Measurements from ENCODE around the gene SRD5A3.
"Not testable (repeated sequence)": the region's sequence is repeated elsewhere in the genome, so short reads cannot be mapped to it uniquely, and the experiment has no call there.

Gene SRD5A3

DNA sequence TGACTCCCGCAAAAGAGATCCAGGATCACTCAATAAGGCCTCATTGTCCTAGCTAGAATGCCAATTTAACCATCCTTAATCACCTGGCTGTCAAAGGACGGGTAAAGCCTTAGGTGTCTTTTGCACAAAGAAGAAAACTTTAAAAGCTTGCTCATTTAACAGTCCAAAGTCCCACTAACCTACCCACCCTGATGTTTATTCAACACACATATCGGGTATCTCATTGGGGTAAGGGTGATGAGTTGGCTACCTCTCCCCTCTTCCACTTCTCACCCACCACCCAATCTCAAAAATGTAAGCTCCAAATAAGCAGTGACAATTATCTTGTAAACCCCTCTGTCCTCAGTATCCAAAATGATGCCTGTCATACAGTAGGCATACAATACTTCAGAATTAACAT lies 988 bp upstream of the SRD5A3 start:
- no peak for DNase-seq (ENCODE audit: low read depth)
- H3K4me3 ChIP-seq (replicated peaks; ENCODE audit: low read depth, low read length), result no peak overlapping the region
- TF ChIP-seq, protein P1, sequence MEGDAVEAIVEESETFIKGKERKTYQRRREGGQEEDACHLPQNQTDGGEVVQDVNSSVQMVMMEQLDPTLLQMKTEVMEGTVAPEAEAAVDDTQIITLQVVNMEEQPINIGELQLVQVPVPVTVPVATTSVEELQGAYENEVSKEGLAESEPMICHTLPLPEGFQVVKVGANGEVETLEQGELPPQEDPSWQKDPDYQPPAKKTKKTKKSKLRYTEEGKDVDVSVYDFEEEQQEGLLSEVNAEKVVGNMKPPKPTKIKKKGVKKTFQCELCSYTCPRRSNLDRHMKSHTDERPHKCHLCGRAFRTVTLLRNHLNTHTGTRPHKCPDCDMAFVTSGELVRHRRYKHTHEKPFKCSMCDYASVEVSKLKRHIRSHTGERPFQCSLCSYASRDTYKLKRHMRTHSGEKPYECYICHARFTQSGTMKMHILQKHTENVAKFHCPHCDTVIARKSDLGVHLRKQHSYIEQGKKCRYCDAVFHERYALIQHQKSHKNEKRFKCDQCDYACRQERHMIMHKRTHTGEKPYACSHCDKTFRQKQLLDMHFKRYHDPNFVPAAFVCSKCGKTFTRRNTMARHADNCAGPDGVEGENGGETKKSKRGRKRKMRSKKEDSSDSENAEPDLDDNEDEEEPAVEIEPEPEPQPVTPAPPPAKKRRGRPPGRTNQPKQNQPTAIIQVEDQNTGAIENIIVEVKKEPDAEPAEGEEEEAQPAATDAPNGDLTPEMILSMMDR (IDR thresholded peaks at IDR 0.05; ENCODE audit: low read length, missing control alignments), result no peak

DNA sequence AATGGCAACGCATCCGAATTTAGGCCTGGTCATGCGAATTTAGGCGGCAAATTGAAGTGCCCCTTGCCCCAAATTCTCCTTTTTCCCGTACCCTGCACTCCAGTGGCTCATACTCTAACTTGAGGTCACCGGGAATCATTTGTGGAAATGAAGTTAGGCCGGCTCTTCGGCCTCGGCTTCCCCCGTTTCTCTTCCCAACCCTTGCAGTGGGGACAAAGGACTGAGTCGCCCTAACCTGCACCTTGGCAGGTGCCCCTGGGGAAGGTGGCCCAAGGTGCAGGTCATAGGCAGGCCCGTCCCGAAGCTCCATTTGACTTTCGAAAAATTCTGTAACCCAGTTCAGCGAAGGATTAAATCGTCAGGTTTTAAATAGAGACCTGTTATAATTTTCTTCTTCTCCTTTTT lies 811 bp downstream of the SRD5A3 start:
- TF ChIP-seq, protein P1 (IDR thresholded peaks at IDR 0.05; ENCODE audit: low read length, missing control alignments), result no peak
- peak overlapping the region; percentile 69 for H3K4me3 ChIP-seq (replicated peaks; ENCODE audit: low read depth, low read length)
- no peak for DNase-seq (ENCODE audit: low read depth)

DNA sequence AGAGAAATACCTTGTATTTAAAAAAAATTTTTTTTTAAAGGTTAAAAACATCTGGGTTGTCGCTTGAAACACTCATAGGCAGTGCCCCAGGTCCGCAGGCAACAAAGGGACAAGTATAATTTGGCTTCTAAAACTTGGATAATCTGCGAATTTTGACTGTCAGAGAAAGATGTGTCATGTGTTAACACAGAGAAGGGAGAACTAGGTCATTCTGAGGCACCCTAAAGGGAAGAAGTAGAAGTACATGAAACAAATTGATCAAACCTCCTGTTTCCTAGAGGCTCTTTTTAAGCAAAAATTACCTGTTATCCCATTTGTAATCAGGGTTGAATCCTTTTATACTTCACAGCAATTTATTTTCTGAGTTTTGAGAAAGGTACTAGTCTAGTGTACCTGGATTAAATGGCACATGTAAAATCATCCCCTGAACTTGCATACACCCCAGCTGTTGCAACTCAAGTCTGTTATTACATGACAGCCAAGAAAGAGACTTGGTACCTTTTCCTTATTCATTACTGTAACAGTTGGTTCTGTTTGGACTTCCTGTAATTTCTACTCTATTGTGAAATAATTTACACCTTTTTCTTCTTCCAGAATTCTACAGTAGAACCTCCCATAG lies 1.7 kb downstream of the SRD5A3 start:
- H3K4me3 ChIP-seq (replicated peaks; ENCODE audit: low read depth, low read length), result no peak overlapping the region
- TF ChIP-seq, protein P1 (IDR thresholded peaks at IDR 0.05; ENCODE audit: low read length, missing control alignments), result no peak
- DNase-seq (ENCODE audit: low read depth), result no peak

DNA sequence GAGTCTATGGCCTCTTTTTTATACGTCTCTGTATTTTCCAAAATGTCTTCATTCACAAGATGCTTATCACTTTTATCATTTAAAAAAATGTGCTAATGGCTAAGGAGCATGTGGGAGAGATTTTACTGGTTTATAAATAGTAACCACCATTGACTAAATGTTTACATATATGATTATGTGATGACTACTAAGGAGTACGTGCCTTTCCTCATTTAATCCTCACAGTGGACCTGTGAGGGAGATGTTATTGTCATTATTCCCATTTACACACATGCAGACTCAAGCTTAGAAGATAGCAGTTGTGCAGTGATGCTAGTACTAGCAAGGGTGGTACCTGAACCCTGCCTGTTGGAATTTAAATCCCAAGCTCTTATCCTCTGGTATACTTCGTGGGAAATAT lies 2.4 kb downstream of the SRD5A3 start:
- no peak overlapping the region for H3K4me3 ChIP-seq (replicated peaks; ENCODE audit: low read depth, low read length)
- TF ChIP-seq, protein P1 (IDR thresholded peaks at IDR 0.05; ENCODE audit: low read length, missing control alignments), result no peak
- DNase-seq (ENCODE audit: low read depth), result no peak

DNA sequence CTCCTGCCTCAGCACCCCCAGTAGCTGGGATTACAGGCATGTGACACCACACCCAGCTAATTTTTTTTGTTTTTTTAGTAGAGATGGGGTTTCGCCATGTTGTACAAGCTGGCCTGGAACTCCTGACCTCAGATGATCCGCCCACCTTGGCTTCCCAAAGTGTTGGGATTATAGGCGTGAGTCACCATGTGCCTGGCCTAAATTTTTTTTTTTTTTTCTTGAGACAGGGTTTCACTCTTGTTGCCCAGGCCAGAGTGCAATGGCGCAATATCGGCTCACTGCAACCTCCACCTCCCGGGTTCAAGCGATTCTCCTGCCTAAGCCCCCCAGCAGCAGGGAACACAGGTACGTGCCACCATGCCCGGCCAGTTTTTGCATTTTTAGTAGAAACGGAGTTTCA lies 4.8 kb downstream of the SRD5A3 start:
- H3K4me3 ChIP-seq (replicated peaks; ENCODE audit: low read depth, low read length); DNase-seq (ENCODE audit: low read depth): not testable (repeated sequence)

DNA sequence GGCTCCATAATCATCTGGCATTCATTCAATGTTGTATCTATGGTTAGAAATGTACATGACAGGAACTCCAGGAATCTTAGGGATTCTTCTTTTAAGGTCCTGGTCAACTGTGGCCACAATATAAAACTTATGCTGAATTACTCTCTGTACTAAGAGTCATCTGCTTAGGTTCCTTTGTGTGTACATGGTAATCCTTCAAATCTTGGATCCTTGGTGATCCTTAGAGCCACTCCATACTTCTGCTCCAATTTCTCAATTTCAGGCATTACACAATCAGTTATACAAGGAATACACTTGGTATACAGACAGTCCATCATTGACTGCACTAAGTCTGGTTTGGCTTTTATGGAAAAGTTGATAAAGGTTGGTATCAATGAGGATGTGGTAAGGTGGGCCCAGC lies 5.8 kb downstream of the SRD5A3 start:
- H3K4me3 ChIP-seq (replicated peaks; ENCODE audit: low read depth, low read length), result no peak overlapping the region
- no peak for DNase-seq (ENCODE audit: low read depth)
- TF ChIP-seq, protein P1 (IDR thresholded peaks at IDR 0.05; ENCODE audit: low read length, missing control alignments), result no peak

DNA sequence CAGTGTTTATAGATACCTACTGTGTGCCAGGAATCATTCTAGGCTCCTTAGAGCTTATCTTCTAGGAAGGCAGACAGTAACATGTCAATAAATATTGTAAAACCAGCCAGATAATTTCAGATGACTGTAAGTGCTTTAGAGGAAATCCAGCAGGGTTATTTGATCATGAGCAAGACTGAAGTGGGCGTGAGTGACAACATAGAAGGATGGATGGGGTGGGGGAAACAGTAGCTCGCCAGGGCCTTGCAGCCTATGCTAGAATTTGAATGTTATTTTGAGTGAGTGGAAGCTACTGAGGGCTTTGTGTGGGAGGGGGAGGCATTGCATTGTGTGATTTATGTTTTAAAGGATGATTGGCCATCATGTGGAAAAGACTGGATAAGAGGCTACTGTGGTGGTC lies 6.7 kb downstream of the SRD5A3 start:
- no peak for DNase-seq (ENCODE audit: low read depth)
- TF ChIP-seq, protein P1 (IDR thresholded peaks at IDR 0.05; ENCODE audit: low read length, missing control alignments), result no peak
- H3K4me3 ChIP-seq (replicated peaks; ENCODE audit: low read depth, low read length), result no peak overlapping the region

DNA sequence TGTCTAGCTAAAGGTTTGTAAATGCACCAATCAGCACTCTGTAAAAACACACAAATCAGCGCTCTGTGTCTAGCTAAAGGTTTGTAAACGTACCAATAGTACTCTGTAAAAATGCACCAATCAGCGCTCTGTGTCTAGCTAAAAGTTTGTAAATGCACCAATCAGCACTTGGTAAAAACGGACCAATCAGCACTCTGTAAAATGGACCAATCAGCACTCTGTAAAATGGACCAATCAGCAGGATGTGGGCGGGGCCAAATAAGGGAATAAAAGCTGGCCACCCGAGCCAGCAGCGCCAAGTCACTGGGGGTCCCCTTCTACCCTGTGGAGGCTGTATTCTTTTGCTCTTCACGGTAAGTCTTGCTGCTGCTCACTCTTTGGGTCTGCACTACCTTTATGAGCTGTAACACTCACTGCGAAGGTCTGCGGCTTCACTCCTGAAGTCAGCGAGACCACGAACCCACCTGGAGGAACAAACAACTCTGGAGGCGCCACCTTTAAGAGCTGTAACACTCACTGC lies 7.2 kb downstream of the SRD5A3 start:
- DNase-seq (ENCODE audit: low read depth); H3K4me3 ChIP-seq (replicated peaks; ENCODE audit: low read depth, low read length): not testable (repeated sequence)
